OCI-LY3 (cell line): ENCODE data around the gene RFWD3.

Source experiments
- CTCF ChIP-seq: fragments of 200-600, 300-600 bp; sonication (generic); IDR thresholded peaks from 2 replicates; pipeline ENCODE4 v1.5.1; 2014; ENCODE audit warnings: antibody characterized with exemption, low read length, low read depth
- EZH2phosphoT487 ChIP-seq: fragments of 200-600 bp; shearing (Covaris generic); IDR thresholded peaks from 2 replicates; pipeline ENCODE4 v1.6.1; 2018; ENCODE audit warnings: antibody characterized with exemption, mixed run types, low read depth

- TF ChIP-seq CTCF (no peak), EZH2phosphoT487 (no peak)
Observed at GRCh38 chr16:74601126-74601871, 65.4 kb downstream of the RFWD3 start.
